HS-5 (cell line): ENCODE results near the gene ADAMTS16.
A peak's percentile ranks its signal among the peaks of the same experiment; 100 is the strongest.

ENCODE experiments used
- DNase-seq: peaks from one replicate; pipeline ENCODE4 v3.0.0-alpha.2; 2012; ENCODE audit warnings: low read depth

The ADAMTS16 gene

GRCh38 chr5:5315068-5315980, 175.2 kb downstream of the ADAMTS16 start:
- DNase-seq: no peak

DNA sequence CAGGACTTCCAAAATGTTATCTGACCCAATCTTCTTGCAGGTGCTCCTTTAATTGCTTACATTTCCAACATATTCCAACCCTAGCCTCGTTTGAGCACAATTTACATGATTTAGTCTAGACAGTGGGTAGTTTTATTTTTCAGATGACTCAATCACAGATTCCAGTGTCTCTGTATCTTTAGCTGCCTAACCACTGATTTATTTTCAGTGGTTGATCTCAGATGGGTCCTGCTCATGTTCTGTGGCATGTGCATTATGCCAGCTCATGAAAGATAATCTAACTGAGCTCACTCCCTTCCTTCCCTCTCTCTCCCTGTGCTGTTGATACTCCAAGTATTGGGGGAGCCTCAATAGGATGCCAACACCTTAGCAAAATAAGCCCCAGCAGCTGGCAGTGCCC, 176.2 kb downstream of the ADAMTS16 start:
- no peak for DNase-seq

GRCh38 chr5:5317976-5318375, 177.8 kb downstream of the ADAMTS16 start:
- no peak for DNase-seq

DNA sequence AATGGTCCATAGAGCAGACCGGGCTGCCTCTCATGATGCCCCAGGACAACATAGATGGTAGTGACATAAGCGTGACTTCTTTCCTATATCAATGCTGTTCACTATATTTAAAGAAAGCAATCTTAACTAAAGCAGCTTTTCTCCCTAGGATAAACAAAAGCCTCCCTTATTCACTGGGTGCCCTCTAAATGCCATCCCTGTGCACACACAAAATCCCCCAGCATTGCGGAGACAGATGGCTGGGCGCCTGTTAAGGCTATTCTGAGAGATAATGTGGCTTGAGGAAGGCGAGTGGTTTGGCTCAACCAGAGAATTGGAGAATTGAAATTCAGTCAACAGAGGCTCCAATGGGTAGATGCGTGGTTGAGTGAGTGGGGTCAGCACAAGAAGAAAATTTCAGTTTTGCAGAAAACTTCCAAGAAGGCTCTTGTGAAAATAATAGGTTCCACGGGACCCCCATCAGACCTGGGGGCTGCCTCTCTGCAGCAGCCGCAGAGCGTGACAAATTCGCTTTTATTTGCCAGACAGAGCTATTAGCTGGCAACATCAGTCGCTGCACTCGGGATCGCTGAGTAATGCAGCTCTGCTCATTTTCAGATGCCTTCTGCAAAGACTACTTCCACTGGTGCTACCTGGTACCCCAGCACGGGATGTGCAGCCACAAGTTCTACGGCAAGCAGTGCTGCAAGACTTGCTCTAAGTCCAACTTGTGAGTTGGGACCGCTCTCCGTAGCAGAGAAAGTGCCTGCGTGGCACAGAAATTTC, 178.5 kb downstream of the ADAMTS16 start:
- no peak for DNase-seq

DNA sequence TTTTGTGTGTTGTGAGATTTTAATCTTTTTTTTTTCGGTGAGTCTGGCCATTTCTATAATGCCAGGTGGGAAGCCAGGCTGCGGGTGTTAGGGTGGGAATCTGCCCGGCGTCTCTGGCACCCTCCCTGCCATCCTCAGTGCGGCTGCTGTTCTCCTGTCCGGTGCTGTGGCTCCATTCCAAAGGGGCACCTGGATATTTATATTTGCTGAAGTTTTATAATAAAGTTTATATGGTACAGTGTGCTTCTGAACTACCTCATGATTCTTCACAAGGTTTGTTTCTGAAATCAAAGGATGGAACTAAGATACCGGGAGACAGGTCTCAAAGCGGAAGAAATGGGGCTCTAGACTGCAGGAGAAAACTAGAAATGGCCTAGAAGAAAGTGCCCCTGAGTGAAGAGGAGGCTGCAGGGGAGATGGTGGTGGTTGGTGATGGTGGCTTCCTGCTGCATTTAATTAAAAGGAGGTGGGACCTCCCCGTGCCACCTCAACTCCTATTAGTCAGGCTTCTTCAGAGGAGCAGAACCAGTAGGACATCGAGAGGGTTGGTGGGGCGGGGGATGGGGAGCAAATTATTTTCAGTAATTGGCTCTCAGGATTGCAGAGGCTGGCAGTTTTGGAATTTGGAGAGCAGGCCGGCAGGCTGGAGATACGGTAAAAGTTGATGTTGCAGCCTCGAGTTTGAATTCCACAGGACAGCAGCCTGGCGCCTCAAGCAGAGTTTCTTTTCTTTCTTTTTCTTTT, 180.1 kb downstream of the ADAMTS16 start:
- DNase-seq: no peak

- no peak for DNase-seq
These were observed 181.0 kb downstream of the ADAMTS16 start for GRCh38 chr5:5321137-5321536.

DNA sequence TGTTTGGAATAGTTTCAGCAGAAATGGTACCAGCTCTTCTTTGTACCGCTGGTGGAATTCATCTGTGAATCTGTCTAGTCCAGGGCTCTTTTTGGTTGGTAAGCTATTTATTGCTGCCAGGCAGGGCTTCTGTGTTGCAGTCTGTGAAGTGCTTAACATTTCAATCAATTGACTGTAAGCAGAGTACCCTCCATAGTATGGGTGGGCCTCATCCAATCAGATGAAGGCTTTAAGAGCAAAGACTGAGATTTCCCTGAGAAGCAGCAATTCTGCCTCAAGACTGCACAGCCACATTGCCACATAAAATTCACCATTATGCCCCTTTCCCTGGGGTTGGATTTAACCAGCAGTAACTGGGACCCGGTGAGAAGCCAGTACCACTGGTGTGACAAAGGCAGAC, 183.4 kb downstream of the ADAMTS16 start:
- no peak for DNase-seq

- no peak for DNase-seq
These were observed 186.1 kb downstream of the ADAMTS16 start for GRCh38 chr5:5326115-5326758.

DNA sequence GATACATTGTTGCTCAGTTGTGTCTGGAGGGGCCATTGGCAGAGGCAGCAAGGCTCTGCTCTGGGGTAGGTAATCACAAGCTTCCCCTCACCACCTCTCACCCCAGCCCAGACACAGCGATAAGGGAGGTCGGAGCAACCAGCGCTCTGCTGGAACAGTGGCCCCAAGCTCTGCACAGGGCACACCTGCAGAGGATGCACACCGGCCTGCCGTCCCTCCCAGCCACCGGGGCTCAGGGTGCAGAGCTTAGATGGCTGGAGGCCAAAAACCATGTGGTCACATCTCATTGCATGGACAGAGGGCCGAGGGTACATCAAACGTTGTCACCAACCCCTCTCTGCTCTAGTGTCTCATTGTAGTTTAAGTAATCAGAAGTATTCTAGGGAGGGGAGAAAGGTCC, 187.0 kb downstream of the ADAMTS16 start:
- no peak for DNase-seq

- no peak for DNase-seq
These were observed 190.8 kb downstream of the ADAMTS16 start for GRCh38 chr5:5330728-5331452.

GRCh38 chr5:5331848-5332247, 191.7 kb downstream of the ADAMTS16 start:
- DNase-seq: no peak

- DNase-seq: no peak
These were observed 192.2 kb downstream of the ADAMTS16 start for GRCh38 chr5:5332287-5332686.

GRCh38 chr5:5335107-5335506, 195.0 kb downstream of the ADAMTS16 start:
- DNase-seq: no peak

DNA sequence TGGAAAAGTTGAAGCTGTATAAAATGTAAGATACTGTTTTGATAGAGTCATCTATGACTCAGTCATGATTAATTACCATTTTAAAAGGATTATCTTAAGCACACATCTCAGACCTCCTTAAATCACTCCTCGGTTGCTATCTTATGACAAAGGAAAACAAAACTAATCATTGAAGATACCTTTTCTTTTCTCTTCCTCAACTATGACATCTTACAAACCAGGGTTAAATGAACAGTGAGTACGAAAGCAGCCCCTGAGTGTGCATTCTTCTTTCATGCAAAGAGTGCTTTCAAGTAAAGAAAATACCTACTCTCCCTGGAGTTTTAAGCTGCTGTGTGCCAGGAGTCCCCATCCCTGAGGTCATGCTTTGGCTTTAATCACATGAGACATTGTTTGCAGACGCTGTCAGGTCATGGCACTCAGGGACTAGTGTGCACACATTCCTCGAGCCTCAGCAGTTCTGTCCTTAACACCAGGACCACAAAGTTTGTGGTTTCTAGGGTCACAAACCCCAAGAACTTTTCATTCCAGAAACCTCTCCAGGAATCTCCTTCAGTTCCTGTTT, 195.7 kb downstream of the ADAMTS16 start:
- DNase-seq: peak; percentile 54

GRCh38 chr5:5339257-5339656, 199.1 kb downstream of the ADAMTS16 start:
- DNase-seq: no peak

DNA sequence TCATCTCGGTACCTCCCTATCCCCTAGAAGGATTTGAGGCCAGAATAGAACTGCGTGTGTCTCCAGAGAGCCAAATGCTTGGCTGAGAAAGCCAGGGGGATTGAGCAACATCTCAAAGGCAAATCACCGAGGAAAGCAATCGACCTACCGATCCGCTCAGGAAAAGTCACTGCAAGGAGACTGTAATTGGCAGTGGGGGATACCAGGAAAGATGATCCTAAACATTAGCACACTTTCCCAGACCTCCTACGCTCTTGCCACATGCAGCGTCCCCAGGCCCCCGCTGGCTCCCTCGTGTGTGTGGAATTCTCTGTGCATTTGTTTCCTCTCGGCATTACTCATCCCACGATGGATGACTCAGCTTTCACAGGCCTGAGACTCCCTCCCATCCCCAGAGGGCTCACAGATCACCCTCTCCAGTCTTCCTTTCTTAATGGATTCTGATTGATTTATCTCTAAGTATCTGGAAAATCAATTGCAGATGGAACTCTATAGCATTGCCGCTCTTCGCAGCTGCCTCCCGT, 200.1 kb downstream of the ADAMTS16 start:
- peak; percentile 94 for DNase-seq

- no peak for DNase-seq
These were observed 201.6 kb downstream of the ADAMTS16 start for GRCh38 chr5:5341531-5342292.

GRCh38 chr5:5342784-5343183, 202.7 kb downstream of the ADAMTS16 start:
- DNase-seq: peak; percentile 35

DNA sequence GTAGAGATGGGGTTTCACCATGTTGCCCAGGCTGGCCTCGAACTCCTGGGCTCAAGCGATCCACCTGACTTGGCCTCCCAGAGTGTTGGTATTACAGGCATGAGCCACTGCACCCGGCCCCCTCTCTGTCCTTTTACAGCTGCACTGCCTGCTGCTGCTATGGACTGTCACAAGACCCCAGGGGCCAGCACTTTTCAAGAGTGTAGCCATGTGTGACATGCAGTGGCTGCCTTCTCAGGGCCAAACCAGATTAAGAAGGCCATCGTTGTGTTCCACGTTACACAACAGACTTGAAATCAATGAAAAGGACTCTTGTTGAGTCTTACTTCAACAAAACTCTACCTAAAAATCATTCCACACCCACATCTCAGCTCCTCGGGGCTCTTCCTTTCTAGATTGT, 203.4 kb downstream of the ADAMTS16 start:
- DNase-seq: no peak

- DNase-seq: no peak
These were observed 204.0 kb downstream of the ADAMTS16 start for GRCh38 chr5:5344051-5344571.
